NK-92 treated with Interleukin-12 subunit alpha and Interleukin-12 subunit beta, amount 100 ng/mL, for 24 hours (cell line): ENCODE data around the gene MCUB.
"Not testable (repeated sequence)": the region's sequence is repeated elsewhere in the genome, so short reads cannot be mapped to it uniquely, and the experiment has no call there.

ENCODE experiments used
- DNase-seq: peaks from one replicate; lab custom pipeline; 2025; lab: John Stamatoyannopoulos, UW

MCUB gene

DNA sequence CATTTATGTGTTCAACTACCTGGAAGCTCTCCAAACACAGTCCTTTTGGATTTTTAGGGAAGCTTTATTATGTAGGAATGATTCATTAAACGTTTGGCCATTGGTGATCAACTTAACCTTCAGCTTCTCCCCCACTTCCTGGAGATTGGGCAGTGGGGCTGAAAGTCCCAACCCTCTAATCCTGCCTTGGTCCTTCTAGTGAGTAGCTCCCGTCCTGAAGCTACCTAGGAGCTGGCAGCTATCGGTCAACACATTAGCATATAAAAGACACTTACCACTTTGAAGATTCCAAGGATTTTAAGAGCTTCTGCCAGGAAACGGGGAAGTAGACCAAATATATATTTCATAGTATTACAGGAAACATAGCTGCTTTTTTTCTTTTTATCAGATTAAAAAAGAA lies 69.7 kb downstream of the MCUB start:
- DNase-seq, result no peak

DNA sequence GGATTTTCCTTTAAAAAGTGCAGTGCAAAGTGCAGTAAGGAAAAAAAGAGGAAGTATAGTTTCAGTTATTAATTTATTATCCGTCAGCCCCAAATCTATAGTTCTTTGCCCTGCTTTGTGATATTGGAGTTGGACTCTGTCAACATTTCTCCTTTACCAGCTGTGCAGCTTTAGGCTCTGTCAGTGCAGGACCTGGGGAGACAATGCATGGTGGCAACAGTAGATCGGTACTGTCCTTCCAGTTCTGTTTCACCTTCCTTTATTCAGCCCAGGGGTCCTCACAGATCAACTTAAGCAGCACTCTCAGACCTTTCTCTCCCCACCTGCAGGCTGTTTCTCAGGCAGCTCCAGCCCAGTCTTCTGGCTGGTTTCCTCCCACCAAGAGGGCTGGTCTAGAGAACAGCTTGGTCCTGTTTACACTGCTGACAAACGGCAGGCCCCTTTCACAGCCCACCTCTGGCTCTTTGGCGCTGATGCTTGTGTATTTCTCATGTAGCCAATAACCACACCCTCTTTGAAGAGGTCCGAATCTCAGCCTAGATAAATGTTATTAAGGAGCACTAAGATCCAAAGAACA lies 71.6 kb downstream of the MCUB start:
- no peak for DNase-seq

DNA sequence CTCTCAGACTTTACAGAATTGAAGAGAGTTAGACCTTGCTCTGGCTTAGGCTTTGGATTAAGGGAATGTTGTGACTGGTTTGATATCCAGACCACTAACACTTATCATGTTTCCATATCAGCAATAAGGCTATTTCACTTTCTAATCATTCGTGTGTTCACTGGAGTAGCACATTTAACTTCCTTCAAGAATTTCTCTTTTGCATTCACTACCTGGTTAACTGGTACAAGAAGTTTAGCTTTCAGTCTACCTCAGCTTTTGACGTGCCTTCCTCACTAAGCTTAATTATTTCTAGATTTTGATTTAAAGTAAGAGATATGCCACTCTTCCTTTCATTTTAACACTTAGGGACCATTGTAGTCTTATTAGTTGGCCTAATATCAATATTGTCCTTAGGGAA lies 80.6 kb downstream of the MCUB start:
- DNase-seq, result no peak

DNA sequence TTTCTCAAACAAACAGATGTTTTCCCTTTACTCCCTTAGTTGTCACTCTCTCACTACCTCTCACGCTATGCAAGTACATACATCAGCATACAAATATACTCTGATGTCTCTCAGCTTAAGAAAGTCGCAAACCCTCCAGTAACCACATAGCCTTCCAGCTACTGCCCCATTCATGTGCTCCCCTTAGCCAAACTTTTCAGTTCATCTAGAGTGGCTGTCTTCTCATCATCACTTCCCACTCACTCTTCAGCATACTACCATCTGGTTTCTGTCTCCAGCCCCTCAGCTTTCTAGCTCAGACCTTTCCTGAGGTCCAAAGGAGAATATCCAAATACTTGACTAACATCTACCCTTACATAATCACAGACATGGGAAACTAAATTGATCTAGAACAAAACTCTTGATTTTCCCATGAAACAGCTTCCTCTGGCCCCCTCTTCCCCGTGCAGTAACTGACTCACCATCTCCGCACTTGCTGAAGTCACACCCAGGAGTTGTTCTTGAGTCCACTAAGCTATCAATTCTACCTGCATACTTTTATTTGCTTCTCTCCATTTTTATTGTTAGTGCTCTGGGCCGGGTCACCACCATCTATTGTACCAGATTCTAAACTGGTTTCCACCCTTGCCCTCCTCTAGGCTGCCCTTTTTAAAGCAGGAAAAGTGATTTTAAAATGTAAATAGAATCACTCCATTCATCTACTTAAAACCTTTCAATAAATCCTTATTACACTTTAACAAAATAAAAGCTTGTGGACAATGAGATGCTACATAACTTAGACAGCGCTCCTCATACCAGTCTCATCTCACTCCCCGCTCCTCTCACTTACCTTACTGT lies 86.0 kb downstream of the MCUB start:
- DNase-seq, result no peak

DNA sequence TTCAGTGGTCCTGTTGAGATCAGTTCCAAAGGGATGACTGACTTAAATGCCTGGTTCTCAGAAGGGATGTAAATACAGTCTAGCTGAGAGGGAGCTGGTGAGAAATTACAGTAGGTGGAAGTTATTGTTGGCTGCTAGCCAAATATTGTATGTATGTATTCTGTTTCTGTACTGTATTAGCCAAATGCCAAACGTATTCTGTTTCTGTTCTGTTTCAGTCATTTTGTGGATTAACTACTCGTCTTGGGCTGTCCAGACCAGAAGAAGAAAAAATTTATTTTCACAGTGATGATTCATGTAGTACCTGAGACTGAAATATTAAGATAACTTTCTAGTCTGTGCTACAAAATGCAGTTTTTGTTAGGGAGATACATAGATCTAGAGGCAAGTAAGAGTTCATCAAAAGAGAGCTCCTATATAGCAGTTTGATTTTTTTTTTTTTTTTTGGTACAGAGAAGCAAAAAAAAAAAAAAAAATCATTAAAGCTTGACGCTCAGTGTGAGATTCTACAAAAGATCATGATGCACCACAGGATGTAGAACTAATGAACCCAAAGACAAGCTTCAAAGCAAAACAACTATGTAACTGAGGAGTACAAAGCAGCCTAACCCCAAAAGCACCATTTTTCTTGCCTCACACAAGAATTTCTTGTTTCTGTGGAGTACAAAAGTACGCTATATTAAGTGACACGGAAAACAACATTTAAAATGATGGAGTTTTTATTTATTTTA lies 88.4 kb downstream of the MCUB start:
- no peak for DNase-seq

DNA sequence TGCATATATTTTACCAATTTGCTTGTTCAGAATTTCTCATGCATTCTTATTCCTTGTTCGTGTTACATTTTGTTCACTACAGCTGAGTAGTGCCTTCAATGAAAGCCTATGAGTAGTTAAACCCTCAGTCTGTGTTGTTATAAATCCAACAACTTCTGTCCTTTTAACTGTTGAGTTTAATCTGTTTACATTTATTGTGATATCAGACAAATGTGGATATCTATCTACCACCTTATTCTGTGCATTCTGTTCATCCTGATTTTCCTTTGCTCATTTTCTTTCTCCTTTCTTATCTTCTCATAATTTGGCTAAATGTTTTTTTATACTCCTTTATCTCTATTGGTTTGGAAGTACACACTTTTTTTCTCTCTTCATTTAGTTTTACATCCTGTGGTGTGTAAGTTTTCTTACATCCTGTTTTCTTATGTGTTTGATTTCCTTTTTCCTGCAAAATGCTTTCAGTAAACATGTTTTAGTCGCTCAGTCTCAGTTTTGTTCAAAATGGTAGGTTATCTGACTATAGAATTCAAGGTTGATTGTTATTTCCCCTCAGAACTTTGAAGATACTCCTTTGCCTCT lies 89.0 kb downstream of the MCUB start:
- no peak for DNase-seq

DNA sequence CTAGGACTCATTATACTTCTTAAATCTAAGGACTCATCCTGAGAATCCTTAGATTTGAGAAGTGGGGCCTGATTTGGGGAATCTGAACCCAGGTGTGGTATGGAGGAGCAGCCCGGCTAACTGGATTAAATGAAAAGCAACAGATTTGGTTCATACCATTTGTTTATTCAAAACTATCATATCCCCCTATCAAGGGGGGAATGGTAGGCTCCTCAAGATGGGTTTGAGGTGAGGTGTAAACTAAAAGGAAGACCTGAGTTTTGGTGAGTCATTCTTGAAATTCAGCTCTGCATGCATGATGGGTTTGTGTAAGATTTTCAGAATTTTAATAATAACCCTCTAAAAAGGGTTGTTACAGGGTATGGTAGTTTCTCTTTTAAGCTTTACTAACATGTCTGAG lies 89.8 kb downstream of the MCUB start:
- no peak for DNase-seq

DNA sequence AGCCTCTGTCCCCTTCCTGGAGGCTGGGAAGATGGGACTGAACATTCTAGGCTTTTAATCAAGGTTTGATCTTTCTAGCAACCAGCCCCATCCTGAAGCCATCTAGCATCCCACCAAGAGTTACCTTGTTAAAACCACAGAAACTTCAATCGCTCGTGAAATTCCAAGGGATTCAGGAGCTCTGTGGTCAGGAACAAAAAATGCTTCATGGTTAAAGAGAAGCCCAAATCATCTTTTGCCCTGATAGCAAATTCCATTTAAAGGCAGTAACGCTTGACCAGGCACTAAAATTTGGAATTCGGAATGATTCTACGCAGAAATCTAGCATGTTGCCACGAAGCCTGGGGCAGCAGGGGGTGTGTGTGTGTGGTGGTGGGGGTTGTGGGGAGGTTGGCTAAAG lies 95.3 kb downstream of the MCUB start:
- DNase-seq, result no peak

DNA sequence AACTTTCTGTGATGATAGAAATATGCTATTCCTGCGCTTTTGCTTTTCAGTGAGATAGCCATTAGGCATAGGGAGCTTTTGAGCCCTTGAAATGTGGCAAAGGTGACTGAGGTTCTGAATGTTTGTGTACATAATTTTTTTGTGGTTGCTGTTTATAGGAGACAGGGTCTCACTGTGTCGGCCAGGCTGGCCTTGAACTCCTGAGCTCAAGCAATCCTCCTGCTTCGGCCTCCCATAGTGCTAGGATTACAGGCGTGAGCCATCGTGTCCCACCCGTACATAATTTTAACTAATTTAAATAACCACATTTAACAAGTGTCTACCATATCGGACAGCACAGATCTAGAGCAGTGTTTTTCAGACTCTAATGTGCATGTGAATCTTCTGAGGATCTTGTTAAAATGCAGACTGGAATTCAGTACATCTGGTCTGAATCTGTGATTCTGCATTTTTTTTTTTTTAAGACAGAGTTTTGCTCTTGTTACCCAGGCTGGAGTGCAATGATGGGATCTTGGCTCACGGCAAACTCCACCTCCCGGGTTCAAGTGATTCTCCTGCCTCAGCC lies 97.9 kb downstream of the MCUB start:
- no peak for DNase-seq

DNA sequence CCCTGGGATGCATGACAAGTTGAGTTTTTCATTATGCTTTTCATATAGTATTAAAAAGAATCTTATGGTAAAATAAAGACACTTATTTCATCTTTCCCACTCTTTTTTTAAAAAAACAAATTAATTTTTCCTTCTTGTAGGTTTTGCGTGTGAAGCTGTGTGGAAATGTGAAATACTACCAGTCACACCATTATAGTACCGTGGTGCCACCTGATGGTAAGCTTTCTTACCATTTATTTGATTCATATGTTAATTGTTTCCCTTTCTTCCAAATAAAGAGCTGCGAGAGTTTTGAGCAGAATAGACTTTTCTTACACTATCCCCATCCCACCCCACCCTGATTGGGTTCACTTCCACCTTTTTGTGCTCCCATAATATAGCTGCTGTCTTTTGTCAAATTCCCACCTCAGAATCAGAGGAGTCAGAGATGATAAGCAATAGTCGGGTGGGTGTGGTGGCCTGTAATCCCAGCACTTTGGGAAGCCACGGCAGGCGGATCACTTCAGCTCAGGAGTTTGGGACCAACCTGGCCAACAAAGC lies 98.9 kb downstream of the MCUB start:
- DNase-seq, result no peak

DNA sequence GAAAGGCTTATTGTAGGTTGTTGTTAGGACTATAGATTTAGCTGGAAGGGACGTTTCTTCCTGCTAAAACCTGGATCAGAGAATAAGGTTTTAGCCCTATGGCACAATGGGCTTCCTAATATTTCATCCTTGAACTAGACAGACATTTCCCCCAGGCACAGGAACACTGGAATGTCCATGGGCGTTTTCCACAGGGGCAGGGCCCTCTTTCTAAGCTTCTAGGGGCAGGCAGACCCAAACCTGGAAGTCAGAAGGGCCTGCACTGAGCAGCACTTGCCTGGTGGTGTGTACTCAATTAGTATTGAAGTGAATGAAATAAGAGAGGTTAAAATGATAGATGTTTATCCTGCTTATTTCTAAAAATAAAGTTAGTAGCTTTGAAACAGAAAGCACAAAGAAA lies 102.1 kb downstream of the MCUB start:
- DNase-seq, result no peak

DNA sequence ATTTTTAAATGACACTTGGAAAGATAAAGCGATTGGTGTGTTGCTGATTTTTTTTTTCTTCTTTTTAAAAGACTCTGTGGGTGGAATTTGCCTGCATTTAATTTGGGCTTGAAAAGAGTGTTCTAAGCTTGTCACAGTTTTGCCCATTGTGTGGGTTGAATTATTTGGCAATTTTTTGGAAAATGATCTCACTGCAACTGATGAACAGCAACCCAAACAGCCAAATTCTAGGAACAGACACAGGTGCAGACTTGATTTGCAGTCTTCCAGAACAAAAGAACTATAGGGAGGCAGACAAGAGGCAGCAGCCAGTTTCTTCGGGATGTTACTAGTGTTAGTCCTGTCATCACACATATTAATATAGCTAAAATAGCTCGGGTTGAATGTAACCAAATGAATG lies 102.7 kb downstream of the MCUB start:
- DNase-seq, result no peak

DNA sequence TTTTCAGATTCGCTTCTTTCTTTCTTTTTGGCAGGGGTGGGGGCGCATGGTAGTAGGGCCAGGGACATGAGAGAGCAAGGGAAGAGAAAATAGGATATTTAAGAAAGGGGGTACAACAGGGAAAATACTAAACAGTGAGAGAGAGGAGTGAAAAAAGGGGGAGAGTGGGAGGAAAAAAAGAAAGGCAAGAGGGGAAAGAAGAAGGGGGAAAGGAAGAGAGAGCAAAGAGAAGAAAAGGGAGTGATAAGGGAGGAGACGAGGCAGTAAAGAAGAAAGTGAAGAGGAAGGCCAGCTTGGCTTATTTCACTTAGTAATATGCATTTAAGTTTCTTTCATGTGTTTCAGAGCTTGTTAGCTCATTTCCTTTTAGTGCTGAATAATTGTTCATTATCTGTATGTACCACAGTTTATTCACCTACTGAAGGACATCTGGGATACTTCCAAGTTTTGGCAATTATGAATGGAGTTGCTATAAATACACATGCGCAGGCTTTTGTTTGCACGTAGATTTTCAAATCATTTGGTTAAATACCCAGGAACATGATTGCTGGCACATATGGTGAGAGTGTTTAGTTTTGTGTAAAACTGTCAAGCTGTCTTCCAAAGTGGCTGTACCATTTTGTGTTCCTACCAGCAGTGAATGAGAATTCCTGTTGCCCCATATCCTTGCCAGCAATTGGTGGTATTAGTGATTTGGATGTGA lies 105.9 kb downstream of the MCUB start:
- DNase-seq, result no peak

DNA sequence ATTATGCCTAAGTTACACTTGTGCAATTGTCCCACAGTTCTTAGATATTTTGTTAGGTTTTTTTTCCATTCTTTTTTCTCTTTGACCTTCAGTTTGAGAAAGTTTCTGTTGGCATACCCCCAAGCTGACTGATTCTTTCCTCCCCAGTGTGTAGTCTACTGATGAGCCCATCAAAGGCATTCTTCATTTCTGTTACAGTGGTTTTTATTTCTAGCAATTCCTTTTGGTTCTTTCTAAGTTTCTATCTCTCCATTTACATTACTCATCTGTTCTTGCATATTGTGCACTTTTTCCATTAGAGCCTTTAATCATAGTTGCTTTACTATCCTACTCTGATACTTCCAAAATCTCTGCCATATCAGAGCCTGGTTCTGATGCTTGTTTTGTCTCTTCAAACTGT lies 111.3 kb downstream of the MCUB start:
- DNase-seq, result no peak

DNA sequence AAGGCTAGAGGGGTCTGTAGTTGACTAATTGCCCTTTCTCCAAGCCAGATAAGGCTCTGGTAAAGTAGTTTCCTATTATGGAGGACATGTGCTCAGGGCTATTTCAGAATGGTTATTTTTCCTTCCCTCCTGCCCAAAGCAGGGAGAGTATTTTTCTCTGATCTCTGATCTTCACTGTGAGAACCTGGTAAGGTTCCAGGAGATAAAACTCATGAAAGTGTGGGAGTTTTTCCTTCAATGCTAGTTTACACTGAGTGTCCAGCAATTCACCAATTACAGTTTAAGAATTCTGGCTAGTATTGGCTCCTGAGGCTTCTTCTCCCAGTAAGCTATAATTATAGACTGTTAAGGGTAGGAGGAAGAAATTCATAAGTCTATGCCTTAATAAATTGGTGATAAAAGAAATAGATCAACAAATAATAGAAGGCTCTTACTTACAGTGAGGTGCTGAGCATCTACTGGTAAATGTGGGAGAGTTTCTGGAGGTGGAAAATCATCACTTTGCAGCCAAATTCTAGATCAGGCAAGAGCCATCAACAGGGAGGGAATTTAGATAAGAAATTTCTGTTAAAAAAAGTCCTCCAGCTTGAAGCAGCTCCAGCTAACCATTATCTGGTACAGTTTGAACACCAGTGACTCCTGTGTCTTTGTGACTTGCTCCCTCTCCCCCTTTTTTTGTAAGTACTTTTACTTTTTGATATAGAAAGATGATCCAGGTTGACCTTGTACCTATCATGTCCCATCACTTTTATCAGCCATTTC lies 112.3 kb downstream of the MCUB start:
- no peak for DNase-seq

DNA sequence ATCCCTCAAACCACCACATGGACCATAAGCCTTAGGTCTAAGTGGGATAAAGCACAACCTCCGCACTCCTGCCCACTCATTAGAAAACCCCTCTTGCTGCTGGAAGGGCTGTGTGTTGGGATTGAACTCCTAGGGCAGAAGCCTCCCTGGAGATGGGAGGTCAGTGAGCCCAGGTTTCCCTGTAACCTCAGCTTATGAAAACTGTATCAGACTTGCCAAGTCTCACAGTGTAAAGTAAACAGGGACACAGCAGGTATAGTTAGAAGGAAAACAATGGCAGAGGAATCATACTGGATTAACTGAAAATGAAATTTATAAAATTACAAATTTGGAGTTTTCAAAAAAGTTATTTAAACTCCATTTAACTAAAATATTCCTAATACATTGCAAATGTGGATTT lies 113.3 kb downstream of the MCUB start:
- DNase-seq, result no peak

DNA sequence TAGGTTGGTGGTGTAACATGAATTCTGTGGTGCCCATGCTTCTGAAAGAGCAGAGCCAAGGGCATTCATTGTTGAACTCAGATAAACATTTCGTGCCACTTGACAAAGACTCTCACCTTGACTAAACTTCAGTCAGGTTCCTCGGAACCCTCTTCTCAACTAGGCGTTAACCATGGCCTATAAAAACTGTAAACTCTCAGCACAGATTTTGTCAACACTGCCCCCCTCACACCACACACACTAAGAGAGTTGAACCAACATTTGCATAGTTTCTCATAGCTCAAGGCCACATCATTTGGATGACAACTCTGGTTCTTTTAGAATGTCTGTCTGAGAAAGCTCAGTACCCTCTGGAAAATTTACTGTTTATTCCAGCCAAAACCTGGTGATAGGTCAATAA lies 115.1 kb downstream of the MCUB start:
- no peak for DNase-seq

DNA sequence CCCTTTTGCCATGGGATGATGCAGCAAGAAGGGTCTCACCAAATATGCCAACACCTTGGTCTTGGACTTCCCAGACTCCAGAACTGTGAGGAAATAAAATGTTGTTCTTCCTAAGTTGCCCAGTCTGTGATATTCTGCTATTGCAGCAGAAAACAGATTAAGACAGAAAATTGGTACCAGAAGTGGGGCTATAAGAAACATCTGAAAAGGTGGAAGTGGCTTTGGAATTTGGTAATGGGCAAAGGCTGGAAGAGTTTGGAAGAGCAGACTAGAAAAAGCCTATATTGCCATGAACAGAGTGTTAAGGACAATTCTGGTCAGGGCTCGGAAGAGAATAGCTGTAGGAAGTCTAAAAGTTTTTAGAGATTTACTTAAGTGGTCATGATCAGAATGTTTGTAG lies 115.8 kb downstream of the MCUB start:
- no peak for DNase-seq

DNA sequence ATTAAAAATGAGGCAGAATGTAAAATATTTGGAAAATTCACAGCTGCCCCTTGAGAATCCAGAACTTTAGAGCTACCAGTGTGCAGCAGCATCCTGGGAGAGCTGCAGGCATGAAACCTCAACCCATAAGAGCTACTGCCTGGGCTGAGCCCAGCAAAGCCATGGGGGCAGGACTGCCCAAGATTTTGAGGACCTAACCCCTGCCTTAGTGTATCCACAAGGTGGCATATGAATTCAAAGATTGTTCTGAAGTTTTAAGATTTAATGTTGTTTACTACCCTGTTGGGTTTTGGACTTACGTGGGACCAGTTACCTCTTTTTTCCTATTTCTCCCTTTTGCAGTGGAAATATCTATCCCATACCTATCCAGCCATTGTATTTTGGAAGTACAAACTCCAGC lies 116.8 kb downstream of the MCUB start:
- DNase-seq, result no peak

DNA sequence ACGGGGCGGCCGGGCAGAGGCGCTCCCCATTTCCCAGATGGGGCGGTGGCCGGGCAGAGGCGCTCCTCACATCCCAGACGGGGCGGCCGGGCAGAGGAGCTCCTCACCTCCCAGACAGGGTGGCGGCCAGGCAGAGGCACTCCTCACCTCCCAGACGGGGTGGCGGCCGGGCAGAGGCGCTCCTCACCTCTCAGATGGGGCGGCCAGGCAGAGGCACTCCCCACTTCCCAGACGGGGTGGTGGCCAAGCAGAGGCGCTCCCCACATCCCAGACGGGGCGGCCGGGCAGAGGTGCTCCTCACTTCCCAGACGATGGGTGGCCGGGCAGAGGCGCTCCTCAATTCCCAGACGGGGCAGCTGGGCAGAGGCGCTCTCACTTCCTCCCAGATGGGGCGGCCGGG lies 118.4 kb downstream of the MCUB start:
- DNase-seq, result not testable (repeated sequence)

DNA sequence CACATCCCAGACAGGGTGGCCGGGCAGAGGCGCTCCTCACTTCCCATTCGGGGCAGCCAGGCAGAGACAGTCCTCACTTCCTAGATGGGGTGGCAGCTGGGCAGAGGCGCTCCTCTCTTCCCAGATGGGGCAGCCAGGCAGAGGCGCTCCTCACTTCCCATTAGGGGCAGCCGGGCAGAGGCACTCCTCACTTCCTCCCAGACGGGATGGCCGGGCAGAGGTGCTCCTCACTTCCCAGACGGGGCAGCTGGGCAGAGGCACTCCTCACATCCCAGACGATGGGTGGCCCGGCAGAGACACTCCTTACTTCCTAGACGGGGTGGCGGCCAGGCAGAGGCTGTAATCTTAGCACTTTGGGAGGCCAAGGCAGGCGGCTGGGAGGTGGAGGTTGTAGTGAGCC lies 118.9 kb downstream of the MCUB start:
- not testable (repeated sequence) for DNase-seq
